GM18517 (cell line): ENCODE measurements around the gene OR10A5.
"Not testable (repeated sequence)": the region's sequence is repeated elsewhere in the genome, so short reads cannot be mapped to it uniquely, and the experiment has no call there.

Experiments
- ATAC-seq: cut with Tn5 transposase; IDR thresholded peaks from one replicate; pipeline ENCODE4 v1.9.1; 2021; ENCODE audit warnings: mild to moderate bottlenecking, moderate library complexity; ENCODE audit not compliant: unreplicated experiment

Gene OR10A5, protein sequence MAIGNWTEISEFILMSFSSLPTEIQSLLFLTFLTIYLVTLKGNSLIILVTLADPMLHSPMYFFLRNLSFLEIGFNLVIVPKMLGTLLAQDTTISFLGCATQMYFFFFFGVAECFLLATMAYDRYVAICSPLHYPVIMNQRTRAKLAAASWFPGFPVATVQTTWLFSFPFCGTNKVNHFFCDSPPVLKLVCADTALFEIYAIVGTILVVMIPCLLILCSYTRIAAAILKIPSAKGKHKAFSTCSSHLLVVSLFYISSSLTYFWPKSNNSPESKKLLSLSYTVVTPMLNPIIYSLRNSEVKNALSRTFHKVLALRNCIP

DNA sequence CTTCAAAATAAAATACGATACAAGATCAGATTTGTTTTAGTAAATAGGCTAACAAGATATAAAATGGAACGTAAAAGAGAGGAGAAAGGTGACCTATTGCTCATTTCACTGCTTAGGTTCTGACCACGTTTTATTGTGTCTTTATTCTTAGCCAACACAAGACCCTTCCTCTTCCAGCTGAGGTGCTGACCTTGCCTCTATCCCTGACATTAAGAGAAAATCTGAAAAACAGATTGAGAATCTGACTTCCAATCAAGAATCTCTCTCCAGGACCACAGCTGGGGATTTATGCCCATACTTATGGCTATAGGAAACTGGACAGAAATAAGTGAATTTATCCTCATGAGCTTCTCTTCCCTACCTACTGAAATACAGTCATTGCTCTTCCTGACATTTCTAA, at the start of gene OR10A5:
Gene OR10A5 (plus strand): TSS at position 301 of the 400 bp plus-strand sequence. CDS start 0 bp downstream, at position 301.
- ATAC-seq: no peak

DNA sequence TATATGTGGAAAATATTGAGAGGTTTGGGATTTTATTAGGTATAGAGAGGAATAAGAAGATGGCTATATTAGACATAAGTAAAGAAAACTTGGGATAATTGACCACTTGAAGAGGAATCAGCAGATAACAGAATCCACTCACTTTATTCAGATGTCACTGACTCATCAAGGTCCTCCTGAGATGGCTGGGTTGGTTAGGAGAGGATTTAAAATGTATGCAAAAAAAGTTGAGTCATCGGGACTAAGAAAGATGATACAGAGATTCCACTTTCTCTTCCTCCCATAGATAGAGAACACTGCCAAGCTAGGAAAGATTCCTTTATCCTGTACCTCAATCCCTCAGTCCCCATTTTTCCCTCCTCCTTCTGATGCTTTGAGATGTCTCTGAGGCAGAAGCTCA, 46.1 kb upstream of the OR10A5 start, which contains the start of gene OR6A2:
Gene OR6A2 (minus strand): TSS at position 288 of the 400 bp plus-strand sequence. CDS start 3,981 bp downstream, outside the sequence.
- no peak for ATAC-seq

DNA sequence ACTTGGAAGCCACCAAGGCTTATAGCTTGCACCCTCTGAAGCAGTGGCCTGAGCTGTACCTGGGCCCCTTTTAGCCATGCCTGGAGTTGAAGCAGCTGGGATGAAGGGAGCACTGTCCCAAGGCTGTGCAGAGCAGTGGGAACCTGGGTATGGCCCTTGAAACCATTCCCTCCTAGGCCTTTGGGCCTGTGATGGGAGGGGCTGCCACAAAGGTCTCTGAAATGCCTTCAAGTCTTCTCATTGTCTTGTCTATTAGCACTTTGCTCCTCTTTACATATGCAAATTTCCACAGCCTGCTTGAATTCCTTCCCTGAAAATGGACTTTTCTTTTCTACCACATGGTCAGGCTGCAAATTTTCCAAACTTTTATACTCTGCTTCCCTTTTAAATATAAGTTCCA, 44.4 kb upstream of the OR10A5 start:
- not testable (repeated sequence) for ATAC-seq

DNA sequence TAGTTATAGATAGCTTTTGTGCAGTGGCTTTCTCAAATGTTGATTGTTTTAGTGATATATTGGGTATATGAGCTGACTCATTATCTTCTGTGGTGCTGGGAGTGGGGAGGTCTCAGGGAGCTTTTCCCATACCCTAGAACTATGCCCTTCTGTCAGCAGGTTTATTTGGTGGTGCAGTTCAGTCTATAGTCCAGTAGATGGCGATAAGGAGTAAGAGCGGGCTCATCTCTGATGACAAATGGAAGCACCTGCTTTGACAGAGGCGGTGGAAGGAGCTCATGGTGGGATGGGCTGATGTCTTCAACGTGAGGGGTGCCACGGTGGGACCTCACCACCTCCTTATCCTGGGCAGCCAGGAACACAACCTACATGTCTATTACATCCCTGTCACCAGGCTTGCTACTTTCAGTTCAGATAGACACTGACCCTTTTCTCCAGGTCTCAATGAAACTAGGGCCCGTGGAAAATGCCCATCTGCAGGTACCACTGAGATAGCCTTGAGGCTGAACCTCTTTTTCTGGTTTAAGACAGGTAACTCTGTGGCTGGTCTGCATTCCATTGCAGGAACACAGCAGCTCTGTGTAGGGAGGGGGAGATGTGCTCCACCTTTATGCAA, 33.0 kb upstream of the OR10A5 start:
- ATAC-seq: peak; percentile 86

DNA sequence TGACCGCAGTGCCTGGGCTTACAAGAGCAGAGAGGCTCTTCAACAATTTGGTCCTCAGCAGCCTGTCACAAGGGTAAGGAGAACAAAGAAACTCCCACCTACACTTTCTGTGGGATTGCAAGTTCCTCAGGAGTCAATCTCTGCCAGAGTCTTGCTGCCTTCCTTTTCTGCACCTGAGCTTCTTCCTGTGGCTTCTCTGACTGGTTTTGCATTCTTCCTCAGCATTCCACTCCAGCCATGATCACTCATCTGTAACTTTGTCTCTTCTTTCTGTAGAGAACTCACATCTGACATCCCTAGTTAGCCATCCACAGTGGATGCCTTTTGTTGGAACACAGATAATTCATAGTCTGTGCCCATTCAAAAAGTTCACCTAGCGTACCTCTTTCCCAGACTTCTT, 31.8 kb upstream of the OR10A5 start:
- no peak for ATAC-seq

DNA sequence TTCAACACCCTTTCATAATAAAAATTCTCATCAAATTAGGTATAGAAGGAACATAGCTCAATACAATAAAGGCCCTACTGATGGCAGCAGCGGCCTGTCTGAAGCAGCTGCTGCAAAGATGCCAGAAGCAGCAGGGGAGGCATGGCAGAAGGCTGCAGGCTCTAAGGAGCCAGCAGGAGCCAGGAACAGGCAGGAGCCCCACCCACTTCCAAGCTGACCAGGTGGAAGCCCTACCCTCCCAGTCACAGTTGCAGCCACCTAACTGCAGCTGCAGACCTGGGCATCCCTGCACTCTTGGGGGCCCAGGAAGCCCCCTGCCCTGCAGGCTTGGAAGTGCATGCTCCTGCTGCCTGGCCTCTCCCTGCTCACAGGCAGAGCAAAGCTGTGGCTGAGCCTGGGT, 27.8 kb upstream of the OR10A5 start:
- ATAC-seq: no peak

DNA sequence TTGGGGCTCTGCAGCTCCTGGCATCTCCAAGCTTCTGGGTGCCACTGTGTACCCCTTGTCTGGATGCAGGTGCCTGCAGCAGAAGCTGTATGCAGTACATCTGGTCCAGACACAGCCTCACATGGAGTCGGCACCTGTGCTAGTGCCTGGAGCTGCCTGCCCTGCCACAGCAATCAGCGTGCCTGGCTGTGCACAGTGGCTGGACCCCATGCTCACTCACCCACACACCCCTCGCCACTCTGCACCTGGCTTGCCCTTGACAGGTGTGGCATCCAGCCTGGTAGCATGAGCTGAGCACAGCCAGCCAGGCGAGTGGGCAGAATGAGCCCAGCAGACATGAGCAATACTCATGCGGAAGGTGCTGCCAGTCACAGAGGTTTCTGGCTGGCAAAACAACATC, 26.5 kb upstream of the OR10A5 start:
- no peak for ATAC-seq

DNA sequence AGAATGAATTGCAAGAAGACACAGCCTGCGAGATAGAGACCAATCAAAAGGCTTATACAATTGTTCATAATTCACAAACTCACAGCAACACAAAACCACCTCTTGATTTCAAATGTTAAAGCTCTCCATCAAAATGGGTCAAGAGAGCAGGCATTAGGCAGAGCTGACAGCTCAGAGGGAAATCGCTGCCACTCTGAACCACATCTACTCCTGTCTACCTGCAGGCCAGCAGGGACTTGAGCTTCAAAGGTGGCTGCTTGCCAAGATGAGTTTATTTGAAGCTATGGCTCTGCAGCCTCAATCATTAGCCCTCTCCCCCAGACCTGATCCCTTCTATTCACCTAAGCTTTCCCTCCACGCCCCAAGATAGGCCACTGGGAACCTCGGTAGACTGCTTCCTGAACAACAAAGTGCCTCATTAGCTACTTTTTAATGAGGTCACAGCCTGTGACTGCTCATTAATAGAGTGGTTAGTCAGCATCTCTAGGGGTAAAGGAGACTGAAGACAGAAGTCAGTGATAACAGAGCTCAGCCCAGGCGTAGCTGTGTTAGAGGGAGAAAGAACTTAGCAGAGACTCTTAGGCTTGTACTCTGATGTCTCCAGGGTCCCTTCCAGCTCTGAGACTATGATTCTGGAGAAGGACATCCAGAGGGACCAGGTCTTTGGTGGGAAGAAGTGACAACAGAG, 21.2 kb upstream of the OR10A5 start:
- ATAC-seq: no peak

DNA sequence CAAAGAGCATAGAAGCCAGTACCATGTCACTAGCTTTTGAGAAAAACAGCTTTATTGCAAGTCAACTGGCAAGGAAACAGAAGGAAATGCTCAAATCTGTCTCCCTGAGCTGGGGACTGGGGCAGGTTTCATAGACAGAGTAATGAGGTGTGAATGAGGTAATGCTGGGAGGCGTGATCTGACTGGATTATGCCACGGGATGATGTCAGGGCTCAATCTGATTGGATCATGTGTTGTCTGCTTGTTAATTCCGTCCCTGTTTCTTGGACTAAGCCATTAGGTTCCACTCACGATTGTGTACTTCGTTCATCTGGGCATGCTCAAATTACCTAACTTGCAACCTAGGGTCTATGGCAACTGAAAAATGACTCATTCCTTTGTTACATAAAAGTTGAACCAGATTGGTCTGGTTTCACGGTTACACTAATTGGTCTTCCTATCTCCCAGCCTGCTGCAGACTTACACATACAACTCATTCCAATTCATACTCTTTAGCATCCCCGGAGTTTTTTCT, 20.2 kb upstream of the OR10A5 start:
- no peak for ATAC-seq

DNA sequence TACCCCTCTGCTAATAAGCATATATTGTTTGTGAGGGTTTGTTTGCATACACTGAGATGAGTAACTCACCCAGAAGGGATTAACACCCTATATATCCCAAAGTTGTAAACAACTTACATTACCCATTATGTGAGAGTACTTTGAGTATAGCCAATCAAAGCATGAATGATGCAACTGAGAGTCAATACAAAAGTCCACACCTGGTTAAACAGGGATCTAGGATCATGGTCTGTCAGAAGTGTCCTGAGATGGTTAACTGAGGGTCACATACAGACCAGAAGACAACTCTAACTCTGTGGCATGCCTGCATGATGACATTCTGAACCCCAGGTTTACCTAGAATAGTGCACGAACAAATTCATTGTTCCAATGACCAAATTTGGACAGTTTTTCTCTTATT, 17.4 kb upstream of the OR10A5 start:
- ATAC-seq: no peak

DNA sequence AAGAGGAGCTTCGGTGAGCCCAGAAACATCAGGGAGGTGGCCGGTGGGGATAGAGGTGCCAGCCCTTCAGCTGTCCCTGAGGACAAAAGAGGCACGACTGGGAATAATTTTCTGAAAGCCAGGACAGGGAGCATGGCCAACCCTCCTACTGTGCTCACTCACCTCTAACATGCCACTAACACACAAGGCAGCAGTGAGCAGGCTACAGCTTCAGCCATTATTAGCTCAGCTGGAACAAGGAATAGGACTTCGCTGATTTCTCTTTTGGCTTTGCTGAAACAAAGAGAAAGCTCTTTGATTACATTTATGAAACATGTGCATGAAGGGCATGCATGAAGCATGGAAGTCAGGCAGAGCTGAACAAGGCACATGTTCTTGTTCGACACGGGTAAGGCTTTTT, 12.1 kb upstream of the OR10A5 start:
- ATAC-seq: no peak

DNA sequence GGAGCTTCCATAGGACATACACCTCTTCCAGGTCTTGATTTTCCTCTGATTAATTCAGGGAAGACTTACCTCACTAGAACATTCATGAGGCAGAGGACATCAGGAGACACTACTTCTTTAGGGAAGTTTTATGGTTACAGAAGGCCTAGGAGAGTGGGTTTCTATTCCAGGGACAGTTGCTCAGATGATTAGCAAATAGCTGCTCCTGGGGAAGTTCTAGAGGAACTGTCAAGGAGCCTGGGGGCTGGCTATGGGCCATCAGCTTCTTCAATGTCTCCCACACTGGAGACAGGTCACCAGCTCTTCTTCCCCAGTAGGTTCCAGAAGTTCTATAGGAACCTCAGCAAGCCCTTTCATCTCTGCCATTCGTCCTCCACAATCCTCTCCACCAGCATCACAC, 11.5 kb upstream of the OR10A5 start:
- no peak for ATAC-seq

DNA sequence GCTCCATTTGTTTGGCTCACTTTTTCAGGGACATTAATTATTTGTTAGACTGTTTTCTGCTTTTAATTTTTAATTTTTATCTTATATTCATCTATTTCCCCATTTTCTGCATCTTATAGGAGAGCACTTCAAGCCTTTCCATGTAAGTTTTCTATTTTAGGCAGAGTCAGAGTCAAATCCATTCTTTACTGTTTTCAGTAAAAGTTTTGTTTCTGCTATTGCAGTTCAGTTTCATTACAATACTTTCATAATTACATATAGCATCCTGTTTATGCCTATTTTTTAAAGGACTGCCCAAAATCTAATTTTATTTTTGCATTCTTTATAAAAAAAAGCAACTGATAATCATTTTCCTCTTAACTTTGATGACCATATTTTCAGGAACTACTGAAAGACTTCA, 3.8 kb upstream of the OR10A5 start:
- ATAC-seq: no peak

DNA sequence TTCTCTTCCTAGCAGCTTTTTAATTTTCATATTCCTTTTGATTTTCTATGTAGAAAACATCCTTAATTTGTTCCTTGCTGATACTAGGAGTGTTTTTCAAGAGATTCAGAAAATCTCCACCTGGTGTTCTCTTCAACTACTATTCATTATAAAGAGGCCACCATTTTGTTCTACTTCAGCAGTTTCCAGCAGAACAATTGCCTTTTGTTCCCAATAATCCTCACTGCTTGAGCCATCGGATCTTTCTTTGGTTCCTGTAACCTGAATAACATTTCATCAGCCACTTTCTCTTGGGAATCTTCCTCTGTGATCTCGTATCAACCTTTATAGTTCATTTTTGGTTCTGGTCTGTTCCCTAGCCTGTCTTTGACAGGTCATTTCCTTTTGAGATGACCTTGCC, 1.8 kb upstream of the OR10A5 start:
- ATAC-seq: no peak

DNA sequence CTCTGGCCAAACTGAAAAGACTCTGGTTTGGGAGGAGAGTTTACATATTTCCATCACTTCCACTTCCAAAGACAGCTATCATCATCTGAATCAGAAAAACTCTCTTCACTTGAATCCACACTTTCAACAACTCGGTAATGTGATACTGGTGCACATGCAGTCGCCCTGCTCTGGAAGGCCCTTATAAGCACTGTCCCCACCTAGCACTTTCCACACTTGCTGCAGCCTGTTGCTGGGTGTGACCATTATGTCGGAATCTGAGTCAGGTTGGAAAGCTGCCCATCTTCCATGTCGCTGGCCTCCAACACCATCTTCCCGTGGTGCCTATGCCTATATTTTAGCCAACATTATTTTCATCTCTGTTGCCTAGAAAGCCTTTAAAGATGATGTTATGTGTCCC, 1.1 kb upstream of the OR10A5 start:
- ATAC-seq: no peak

DNA sequence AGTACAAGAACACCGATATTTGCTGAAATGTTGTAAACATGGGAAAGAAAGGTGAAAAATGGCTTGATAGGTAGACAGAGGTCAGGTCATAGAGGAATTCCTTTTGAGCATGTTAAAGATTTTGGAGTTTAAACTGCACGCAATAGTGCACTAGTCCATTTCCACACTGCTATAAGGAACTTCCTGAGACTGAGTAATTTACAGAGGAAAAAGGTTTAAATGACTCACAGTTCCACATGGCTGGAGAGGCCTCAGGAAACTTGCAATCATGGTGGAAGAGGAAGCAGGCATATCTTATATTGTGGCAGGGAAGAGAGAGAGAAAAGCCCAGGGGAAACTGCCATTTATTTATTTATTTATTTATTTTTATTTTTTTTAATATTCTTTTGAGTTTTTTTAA, 5.0 kb downstream of the OR10A5 start:
- ATAC-seq: no peak

DNA sequence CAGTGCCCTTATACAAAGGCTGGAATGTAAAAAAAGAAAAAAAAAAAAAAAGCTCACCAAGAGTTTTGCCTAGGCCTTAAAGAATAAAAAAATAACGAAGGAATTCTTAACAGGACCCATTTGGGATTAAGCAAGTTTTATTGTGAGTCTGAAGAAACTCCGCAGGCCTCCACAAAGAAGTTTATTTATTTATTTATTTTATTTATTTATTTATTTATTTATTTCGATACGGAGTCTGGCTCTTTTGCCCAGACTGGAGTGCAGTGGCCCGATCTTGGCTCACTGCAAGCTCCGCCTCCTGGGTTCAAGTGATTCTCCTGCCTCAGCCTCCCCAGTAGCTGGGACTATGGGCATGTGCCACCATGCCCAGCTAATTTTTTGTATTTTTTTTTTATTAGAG, 9.3 kb downstream of the OR10A5 start:
- not testable (repeated sequence) for ATAC-seq

DNA sequence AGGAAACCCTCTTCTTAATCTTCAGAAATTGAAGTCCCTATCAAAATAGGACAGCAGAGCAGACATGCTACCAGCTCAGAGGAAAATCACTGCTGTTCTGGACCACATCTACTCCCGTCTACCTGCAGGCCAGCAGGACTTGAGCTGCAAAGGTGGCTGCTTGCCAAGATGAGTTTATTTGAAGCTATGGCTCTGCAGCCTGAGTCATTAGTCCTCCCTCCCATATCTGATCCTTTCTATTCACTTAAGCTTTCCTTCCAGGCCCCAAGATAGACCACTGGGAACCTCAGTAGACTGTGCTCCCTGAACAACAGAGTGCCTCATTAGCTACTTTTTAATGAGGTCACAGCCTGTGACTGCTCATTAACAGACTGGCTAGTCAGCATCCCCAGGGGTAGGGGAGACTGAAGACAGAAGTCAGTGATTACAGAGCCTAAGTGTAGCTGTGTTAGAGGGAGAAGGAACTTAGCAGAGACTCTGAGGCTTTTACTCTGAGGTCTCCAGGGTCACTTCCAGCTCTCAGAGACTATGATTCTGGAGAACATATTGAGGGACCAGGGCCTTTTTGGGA, 10.6 kb downstream of the OR10A5 start:
- no peak for ATAC-seq

DNA sequence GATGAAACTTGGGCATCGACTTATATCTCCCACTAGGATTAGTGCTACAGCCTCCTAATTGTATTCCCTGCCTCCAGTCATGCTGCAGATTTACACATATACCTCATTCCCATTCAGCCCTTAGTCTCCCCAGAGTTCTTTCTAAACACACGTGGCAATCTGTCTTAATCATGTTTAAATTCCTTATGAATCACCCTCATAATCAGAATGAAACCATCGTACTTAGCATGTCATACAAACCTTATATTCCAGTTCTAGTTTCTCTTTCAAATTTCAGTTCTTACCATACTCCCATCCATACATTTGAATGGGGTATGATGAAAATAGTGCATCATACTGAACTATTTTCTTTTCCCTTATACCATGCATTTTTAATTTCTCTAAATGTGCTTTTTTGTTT, 11.4 kb downstream of the OR10A5 start:
- ATAC-seq: peak; percentile 81

DNA sequence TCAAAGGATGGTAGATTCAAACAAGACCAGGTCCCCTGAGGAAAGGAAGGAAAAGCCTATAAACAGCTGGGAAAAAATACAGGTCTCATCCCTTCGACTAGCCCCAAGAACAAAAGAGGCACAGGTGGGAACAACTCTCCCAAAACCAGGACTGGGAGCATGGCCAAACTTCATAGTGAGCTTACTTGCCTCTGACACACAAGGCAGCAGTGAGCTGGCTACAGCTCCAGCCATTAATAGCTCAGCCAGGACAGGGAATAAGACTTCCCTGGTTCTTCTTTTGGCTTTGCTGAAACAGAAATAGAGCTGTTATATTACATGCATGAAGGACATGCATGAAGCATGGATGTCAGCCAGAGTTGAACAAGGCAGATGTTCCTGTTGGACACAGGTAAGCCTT, 17.5 kb downstream of the OR10A5 start, which contains the start of gene OR10A2:
Gene OR10A2 (plus strand): TSS at position 97 of the 400 bp plus-strand sequence. CDS start 6,698 bp downstream, outside the sequence.
- no peak for ATAC-seq

DNA sequence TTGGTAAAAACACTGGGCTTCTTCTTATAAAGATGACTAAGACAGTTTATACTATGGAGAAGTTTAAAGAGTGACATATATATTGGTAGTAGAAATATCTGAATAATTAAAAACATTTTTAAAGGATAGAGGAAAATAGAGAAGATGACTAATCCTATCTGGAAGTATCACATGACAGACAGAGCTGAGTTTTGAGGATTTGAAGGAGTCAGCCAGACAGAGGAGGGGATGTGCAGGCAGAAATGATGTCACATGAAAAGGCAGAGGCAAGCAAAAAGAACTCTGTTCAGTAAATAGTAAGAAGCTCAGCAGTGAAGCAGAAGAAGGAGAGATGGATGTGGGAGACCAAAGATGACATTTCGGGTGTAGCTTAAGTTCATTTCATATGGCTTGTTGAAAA, 19.0 kb downstream of the OR10A5 start:
- no peak for ATAC-seq
